Measurements from ENCODE around the gene OR2H1.
"Not testable (repeated sequence)": the region's sequence is repeated elsewhere in the genome, so short reads cannot be mapped to it uniquely, and the experiment has no call there.

OR2H1 gene

DNA sequence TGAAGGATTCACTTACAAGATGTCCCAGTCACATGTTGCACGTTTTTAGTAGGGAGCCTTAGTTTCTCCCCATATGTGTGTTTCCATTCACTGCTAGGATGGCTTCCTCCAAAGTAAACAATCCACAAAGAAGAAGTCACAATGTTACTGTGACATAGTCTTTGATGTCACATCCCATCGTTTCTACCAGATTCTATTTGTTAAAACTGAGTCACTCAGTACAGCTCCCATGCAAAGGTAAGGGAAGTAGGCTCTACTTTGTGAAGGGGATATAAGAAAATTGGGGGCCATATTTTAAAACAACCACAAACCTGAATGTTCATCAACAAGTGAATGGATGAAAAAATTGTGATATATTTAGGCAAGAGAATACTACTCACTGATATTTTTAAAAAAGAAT lies at the start of gene OR2H1, which contains the start of gene OR11A1:
Gene OR2H1 (plus strand): TSS at position 185 of the 400 bp plus-strand sequence. CDS start 4,615 bp downstream, outside the sequence.
Gene OR11A1 (minus strand): TSS at position 101 of the 400 bp plus-strand sequence. CDS start 29,430 bp downstream, outside the sequence.
- DNase-seq (ENCODE audit: low read depth) = no peak

GRCh38 chr6:29414588-29414987 lies 42.4 kb upstream of the OR2H1 start, which contains the start of gene OR12D1:
Gene OR12D1 (plus strand): TSS chr6:29414928.
- no peak for DNase-seq (ENCODE audit: low read depth)

DNA sequence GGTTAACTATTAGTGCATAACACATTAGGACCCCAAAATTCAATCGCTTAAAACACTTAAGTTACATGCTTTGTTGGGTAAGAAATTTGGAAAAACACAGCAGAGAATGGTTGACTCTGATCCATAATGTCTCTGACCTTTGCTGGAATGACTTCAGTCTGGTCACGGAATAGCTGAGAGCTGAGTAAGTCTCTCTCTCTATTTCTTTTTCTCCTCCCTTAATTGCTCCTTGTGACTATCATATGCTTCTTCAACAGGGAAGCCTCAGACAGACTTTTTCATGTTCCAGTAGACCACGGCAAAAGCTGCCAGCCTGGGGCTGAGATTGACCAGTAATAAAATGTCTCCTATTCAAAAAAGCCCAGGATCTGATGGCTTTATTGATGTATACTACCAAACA lies 37.4 kb upstream of the OR2H1 start:
- no peak for DNase-seq (ENCODE audit: low read depth)

DNA sequence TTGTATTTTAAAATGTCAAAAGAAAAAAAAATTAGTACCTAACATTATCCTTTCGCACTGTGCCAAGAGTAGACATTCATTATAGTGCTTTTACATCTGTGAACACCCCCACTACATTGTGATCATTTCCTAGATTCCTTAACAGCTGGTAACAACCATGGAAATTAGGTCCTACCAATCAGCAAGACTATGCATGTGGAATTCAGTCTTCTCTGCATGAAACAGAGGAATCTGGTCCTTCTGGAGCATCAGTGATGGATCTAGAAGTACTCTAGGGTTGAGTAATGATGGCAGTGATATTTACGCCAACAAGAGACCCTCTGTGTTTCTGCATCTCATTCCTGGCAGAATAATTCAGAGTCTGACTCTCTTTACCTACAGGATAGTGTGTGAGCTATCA lies 32.8 kb upstream of the OR2H1 start:
- no peak for DNase-seq (ENCODE audit: low read depth)

DNA sequence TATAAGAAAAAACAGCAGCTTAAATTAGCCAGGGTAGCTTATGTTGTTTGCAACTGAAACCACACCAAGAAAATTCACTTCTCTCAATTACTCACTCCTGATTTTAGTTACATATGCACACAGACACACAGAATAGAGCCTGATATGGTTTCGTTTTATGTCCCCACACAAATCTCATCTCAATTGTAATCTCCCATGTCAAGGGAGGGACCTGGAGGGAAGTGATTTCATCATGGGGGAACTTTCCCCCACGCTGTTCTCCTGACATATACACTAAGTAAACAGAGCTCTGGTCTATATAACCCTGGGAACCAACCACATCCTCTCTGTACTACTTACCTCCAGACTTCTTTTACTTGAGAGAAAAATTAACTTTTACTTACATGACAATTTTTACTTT lies 32.4 kb upstream of the OR2H1 start:
- no peak for DNase-seq (ENCODE audit: low read depth)

- no peak for DNase-seq (ENCODE audit: low read depth)
Observed at GRCh38 chr6:29425075-29425474, 31.9 kb upstream of the OR2H1 start.

- no peak for DNase-seq (ENCODE audit: low read depth)
Observed at GRCh38 chr6:29426654-29427053, 30.3 kb upstream of the OR2H1 start.

DNA sequence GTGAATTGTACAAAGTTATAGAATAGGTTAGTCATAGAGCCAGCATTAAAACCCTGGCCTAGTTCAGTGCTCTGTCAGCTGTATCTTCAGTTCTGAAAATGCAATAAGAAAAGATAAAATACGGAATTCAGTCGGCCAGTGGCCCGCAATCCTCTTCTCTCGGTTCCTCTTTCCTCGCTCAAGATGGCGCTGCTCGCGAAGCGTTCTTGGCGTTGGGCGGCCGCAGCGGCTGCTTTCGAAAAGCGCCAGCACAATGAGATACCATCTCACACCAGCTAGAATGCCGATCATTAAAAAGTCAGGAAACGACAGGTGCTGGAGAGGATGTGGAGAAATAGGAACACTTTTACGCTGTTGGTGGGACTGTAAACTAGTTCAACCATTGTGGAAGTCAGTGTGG lies 20.2 kb upstream of the OR2H1 start:
- not testable (repeated sequence) for DNase-seq (ENCODE audit: low read depth)

DNA sequence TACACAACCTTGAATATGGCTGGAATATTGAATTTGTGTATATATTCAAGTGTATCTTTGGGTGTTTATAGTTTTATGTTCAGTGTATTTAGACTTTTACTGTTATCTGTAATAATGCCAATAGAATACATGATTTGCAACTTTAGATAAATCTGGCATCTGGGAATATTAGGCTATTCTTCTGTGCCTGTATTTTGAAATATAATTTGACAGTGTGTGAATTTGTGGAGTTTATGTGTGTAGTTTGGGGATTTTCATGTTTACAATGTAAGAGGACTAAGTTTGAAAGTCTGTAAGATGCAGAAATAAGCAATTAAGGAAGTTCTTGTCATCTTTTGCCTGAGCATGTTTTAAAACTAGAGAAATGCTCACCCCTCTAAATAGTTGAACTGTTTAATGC lies 17.9 kb upstream of the OR2H1 start, which contains the start of gene OR10C1:
Gene OR10C1 (plus strand): TSS at position 301 of the 400 bp plus-strand sequence. CDS start 710 bp downstream, outside the sequence.
- DNase-seq (ENCODE audit: low read depth) = no peak

GRCh38 chr6:29442719-29443118 lies 14.2 kb upstream of the OR2H1 start:
- no peak for DNase-seq (ENCODE audit: low read depth)

GRCh38 chr6:29444031-29444430 lies 12.9 kb upstream of the OR2H1 start:
- not testable (repeated sequence) for DNase-seq (ENCODE audit: low read depth)

DNA sequence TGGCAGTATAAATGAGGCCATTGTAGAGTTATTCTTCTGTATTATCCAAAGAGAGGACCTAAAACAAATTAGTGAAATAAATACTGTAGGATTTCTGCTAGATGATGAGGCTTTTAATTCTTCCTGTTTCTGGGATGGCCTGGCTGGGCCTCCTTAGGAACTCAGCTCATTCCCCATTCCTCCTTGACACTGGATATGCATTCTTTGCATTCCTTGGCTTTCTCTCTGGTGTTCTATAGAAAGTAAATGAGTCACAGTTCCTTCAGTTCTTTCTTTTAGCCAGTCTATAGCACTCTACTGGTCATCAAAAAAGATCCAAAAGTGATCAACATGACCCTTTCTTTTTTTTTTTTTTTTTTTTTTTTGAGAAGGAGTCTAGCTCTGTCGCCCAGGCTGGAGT lies 9.3 kb upstream of the OR2H1 start:
- no peak for DNase-seq (ENCODE audit: low read depth)

DNA sequence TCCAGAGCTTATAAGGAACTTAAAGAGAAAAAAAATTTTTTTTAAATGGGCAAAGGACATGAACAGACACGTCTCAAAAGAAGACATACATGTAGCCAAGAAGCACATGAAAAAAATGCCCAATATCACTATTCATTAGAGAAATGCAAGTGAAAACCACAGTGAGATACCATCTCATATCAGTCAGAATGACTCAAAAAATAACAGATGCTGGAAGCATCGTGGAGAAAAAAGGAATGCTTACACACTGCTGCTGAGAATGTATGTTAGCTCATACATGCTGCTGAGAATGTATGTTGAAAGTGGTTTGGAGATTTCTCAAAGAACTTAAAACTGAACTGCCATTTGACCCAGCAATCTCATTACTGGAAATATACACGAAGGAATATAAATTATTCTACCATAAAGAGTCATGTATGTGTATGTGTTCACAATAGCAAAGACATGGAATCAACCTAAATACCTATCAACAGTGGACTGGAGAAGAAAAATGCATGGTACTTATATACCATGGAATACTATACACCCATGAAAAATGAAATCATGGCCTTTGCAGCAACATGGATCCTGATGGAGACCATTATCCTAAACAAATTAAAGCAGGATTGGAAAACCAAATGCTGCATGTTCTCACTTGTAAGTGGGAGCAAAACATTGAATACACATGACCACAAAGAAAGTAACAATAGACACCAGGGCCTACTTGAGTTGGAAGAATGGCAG lies 5.3 kb upstream of the OR2H1 start:
- no peak for DNase-seq (ENCODE audit: low read depth)

DNA sequence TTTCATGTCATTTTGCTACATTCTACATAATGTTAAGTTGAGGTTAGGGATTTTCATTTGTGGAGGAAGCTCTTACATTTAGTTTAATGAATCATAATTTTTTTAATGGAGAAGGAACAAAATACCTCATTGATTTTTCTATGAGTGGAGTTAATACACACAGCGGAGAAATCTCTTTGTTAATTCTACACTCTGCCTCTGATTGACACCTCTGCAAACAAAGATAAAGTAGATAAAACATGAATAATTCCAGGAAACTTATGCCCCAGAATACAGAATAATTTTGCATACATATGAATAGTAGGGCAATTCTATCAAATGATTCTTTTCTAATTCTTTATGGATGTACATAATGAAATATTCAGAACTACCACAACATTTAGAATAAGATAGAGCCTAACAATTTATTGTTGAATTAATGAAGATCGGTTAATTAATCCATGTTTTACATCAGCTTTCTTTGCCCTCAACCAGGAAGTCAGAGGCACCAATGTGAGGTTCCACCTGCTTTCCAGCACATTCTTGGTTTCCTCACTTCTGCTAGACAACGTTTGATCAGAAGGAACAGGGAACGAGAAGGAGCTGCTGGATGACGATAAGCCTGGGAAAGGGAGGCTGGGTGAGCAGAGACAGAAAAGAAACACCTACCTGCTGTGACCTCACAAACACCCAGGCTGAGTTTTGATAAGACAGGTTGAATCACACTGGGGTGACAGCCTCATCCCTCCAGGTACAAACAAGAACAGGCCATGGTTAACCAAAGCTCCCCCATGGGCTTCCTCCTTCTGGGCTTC lies 4.3 kb downstream of the OR2H1 start:
- no peak for DNase-seq (ENCODE audit: low read depth)

- DNase-seq (ENCODE audit: low read depth) = no peak
Observed at GRCh38 chr6:29462022-29462421, 5.1 kb downstream of the OR2H1 start.

GRCh38 chr6:29465279-29465678 lies 8.3 kb downstream of the OR2H1 start:
- DNase-seq (ENCODE audit: low read depth) = no peak

- DNase-seq (ENCODE audit: low read depth) = no peak
Observed at GRCh38 chr6:29465801-29466200, 8.8 kb downstream of the OR2H1 start.

DNA sequence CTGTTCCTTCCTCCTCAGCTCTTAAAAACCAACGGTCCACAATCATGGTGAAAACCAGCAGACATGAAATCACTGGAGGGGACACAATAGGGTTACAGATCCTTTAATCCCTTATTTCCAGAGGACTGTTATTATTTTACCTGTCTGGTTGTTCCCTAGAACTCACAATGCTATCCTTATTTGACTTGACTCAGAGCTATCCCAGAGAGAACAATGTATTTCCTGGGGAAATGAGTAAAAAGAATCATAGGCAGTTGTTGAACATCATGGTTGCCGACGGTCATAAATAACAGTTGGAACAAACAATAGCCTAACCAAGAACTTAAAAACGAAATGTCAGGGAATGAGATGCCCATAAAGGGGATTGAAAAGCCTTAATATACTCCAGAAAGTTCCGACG lies 9.3 kb downstream of the OR2H1 start:
- no peak for DNase-seq (ENCODE audit: low read depth)

DNA sequence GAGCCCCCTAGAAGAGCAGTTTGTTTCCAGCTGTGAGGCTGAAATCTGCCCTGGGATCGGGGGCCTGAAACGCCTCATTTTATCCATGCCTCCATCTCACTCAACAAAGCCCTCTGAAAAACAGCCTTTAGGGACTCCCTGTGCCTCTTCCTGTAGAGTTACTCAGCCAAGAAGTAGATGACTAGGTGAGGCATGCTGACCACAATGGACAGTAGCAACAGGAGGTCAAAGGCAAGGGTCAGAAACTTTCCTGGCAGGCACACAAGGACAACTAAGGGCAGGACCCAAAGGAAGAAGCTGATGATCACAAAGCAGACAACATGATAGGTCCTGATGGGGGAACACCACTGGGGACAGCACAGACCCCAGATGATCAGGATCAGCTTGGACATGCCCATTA lies 18.0 kb downstream of the OR2H1 start:
- DNase-seq (ENCODE audit: low read depth) = no peak

- DNase-seq (ENCODE audit: low read depth) = no peak
Observed at GRCh38 chr6:29477923-29478450, 21.0 kb downstream of the OR2H1 start.

DNA sequence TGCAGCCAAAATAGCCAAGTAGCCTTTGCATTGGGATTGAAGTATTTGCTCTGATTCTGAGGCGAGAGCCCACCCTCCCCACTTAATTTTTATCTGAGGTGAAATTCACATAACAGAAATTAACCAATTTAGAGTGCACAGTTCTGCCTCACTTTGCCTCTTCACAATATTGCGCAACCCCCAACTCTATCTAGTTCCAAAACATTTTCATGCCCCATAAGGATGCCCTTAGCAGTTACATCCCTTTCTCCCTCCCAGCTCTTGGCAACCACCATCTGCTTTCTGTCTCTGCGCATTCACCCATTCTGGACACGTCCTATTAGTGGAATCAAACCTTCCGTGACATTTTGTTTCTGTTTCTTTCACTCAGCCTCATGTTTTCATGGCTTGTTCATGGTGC lies 21.8 kb downstream of the OR2H1 start:
- DNase-seq (ENCODE audit: low read depth) = no peak

- no peak for DNase-seq (ENCODE audit: low read depth)
Observed at GRCh38 chr6:29479560-29479959, 22.6 kb downstream of the OR2H1 start.

GRCh38 chr6:29483186-29483585 lies 26.2 kb downstream of the OR2H1 start:
- no peak for DNase-seq (ENCODE audit: low read depth)

All from non-pigmented ciliary epithelial cell (primary cell).